AG10803 (cell line): ENCODE data around the gene MOBP.
A peak's percentile ranks its signal among the peaks of the same experiment; 100 is the strongest.

Experiments
- DNase-seq: peaks from one replicate; pipeline ENCODE4 v3.0.0; 2010; ENCODE audit warnings: low read depth
- H3K4me3 ChIP-seq: 2 replicates; pipeline ENCODE4 v1.5.1; 2011; ENCODE audit warnings: mild to moderate bottlenecking, low read length, control low read depth
- TF ChIP-seq, protein P1 (sequence below): conservative IDR thresholded peaks from 2 replicates; pipeline ENCODE4 v1.5.1; 2011; ENCODE audit warnings: mild to moderate bottlenecking, low read length, control low read depth, inconsistent platforms

Gene MOBP

GRCh38 chr3:39540162-39540921 lies 72.9 kb downstream of the MOBP start:
- TF ChIP-seq, protein P1, sequence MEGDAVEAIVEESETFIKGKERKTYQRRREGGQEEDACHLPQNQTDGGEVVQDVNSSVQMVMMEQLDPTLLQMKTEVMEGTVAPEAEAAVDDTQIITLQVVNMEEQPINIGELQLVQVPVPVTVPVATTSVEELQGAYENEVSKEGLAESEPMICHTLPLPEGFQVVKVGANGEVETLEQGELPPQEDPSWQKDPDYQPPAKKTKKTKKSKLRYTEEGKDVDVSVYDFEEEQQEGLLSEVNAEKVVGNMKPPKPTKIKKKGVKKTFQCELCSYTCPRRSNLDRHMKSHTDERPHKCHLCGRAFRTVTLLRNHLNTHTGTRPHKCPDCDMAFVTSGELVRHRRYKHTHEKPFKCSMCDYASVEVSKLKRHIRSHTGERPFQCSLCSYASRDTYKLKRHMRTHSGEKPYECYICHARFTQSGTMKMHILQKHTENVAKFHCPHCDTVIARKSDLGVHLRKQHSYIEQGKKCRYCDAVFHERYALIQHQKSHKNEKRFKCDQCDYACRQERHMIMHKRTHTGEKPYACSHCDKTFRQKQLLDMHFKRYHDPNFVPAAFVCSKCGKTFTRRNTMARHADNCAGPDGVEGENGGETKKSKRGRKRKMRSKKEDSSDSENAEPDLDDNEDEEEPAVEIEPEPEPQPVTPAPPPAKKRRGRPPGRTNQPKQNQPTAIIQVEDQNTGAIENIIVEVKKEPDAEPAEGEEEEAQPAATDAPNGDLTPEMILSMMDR: no peak
- no peak for DNase-seq
- no peak overlapping the region for H3K4me3 ChIP-seq

- H3K4me3 ChIP-seq: no peak overlapping the region
- TF ChIP-seq, protein P1: no peak
Observed at GRCh38 chr3:39541442-39541841, 74.0 kb downstream of the MOBP start.

DNA sequence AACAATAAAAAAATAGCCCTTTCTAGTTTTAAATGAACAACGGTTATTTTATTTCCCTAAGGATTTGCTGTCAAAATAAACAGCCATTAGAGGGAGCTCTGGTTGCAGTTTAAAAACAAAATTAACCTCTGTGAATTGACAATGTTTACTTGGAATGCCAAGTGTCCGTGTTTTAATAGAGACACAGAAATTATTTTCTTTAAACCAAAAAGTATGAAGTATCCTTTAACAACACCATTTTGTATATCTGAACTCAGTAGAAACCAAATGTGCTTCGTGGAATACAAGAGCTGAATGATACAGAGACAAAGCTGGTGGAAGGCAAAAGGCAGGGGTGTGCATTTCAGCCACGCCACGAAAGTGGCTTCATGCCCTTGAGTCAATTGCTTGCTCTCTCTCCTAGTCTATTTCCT lies 74.4 kb downstream of the MOBP start:
- DNase-seq: peak; percentile 20
- H3K4me3 ChIP-seq: no peak overlapping the region
- TF ChIP-seq, protein P1: peak; percentile 64

More at GRCh38 chr3:39541442-39541841, 74.0 kb downstream of the MOBP start:
- no peak for DNase-seq

GRCh38 chr3:39542588-39542988 lies 75.1 kb downstream of the MOBP start:
- DNase-seq: no peak
- no peak overlapping the region for H3K4me3 ChIP-seq
- TF ChIP-seq, protein P1: no peak

- TF ChIP-seq, protein P1: no peak
- no peak overlapping the region for H3K4me3 ChIP-seq
- peak; percentile 3 for DNase-seq
Observed at GRCh38 chr3:39548282-39548681, 80.8 kb downstream of the MOBP start.

DNA sequence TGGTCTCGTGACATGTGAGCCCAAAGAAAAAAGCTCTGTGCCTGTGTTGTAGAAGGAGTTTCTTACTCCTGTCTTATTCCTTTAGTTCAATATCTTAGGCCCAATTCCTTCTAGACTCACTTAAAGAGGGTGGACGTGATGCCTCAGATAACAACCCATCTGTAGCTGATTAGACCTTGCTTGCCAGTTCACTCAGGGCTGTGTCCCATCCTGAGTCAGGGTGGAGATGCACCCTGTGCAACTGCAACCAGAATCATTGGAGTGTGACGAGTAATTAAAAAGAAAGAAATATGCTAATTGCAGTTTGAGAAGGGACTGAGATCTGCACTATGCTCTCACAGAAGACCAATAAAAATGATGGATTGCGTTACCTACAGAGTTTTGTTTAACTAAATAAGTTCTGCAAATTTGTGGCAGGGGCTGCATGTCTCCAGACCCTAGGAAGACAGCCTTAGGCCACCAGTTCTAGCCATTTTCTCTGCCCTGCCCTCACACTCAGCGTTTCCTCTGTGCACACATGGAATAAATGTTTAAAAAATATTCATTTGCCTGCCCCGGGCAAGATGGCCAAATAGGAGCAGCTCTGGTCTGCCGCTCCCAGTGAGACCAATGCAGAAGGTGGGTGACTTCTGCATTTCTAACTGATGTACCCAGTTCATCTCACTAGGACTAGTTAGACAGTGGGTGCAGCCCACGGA lies 83.0 kb downstream of the MOBP start:
- TF ChIP-seq, protein P1: no peak
- DNase-seq: no peak
- H3K4me3 ChIP-seq: no peak overlapping the region
